HG02642 (cell line): ENCODE results near the gene FBLN1.
"Not testable (repeated sequence)": the region's sequence is repeated elsewhere in the genome, so short reads cannot be mapped to it uniquely, and the experiment has no call there.

ENCODE experiments used
- ATAC-seq: cut with Tn5 transposase; IDR thresholded peaks from one replicate; pipeline ENCODE4 v1.9.1; 2021; ENCODE audit warnings: mild to moderate bottlenecking; ENCODE audit not compliant: unreplicated experiment, poor library complexity

Gene FBLN1

DNA sequence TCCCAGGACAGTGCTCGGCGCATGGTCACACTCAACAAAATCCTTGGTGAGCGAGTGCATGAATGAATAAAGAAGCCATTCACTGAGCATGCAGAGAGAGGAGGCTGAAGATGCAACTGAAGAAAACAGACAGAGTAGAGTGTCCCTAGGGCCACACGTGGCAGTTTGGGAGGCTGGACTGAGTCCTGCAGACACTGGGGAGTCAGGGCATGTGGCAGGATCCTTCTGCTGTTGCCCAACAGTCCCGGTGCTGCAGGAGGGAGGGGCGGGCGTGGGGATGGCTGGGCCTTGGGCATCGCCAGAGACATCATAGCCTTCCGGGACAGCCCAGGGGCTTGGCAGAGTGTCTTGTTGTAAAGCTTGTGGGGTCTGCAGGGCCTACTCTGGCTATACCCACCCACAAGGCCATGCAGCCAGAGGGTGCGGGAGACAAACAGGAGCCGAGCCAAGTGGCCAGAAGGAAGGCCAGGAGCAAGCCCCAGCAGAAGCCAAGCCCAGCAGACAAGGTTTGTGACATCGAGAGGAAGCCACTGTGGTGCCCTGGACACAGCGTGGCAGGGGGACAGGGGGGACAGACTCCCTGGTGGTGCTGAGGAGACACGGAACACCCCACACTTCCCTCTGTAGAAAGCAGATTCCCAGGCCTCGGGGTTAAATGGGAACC is 26.7 kb upstream of the FBLN1 start:
- ATAC-seq, result no peak

DNA sequence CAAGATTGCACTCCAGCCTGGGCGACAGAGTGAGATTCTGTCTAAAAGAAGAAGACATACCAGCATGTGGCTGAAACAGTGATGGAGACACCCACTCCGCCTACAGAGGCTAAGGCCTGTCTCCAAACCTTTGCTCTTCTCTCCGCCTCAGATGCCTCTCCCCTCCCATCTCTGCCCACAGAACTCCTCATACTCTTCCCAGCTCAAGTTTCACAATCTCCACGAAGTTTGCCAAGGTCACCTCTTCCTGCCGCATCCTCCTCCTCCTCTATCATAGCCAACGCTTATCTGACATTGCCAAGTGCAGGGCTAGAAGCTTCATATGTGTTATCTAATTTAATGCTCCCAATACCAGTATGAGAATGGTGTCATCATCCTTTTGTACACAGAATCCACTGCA is 25.9 kb upstream of the FBLN1 start:
- no peak for ATAC-seq

DNA sequence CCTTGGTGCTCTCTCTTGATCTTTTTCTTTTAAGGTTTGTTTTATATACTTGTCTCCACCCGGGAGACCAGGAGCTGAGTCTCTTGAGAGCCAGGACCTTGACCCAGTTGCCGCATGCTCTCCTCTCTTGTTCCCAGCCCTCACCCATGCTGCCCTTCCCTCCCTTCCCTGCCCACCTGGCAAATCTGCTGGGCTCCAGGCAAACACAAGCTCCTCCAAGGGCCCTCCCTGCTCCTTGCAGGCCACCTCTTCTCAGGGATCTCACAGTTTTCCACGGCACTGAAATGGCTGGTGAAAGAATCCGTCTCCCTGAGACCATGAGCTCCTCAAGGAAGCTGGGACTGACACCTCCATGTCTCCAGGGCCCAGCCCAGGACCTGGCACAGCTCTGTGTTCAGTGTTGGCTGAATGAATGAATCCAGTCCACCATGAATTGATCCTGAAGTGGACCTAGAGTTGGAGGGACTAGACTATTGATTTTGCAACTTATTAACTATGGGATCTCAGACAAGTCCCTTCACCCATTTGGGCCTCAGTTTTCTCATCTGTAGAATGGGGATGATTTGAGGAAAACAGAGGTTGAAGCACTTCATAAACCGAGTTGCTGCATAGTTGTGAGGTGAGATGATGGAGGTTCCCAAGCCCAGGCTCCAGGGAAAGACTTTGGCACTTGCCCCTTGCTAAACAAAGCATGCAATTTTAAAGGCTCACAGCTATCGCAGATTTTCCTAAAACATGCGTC is 25.1 kb upstream of the FBLN1 start:
- no peak for ATAC-seq

DNA sequence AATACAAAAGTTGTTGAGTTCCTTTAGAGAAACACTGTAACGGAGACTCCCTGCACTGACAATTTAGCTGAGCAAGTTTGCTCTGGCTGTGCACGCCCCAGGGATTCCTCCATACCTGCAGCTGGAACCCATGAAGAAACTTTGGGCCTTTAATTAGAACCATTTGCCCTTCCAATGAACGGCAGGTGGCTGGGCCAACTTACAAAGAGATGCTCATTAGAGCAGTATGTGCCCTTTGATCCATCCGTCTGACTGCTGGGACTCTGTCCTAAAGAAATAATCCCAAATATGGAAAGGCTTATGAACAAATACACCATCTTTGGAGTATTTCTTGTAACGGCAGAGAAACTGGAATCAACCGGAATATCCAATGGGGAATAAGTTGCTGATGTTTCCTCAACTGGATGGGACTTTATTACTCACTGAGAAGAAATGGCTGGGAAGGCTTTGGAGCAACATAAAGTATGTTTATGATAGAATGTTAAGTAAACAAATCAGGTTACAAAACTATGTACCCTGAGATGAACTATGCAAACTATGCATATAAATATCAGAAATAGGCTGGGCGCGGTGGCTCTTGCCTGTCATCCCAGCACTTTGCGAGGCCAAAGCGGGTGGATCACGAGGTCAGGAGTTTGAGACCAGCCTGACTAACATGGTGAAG is 24.4 kb upstream of the FBLN1 start:
- ATAC-seq, result no peak

- ATAC-seq, result no peak
These were observed 22.0 kb upstream of the FBLN1 start for GRCh38 chr22:45480717-45481116.

GRCh38 chr22:45481661-45482060 is 21.0 kb upstream of the FBLN1 start:
- no peak for ATAC-seq

- ATAC-seq, result no peak
These were observed 20.5 kb upstream of the FBLN1 start for GRCh38 chr22:45482169-45482568.

- ATAC-seq, result no peak
These were observed 19.4 kb upstream of the FBLN1 start for GRCh38 chr22:45483319-45483718.

DNA sequence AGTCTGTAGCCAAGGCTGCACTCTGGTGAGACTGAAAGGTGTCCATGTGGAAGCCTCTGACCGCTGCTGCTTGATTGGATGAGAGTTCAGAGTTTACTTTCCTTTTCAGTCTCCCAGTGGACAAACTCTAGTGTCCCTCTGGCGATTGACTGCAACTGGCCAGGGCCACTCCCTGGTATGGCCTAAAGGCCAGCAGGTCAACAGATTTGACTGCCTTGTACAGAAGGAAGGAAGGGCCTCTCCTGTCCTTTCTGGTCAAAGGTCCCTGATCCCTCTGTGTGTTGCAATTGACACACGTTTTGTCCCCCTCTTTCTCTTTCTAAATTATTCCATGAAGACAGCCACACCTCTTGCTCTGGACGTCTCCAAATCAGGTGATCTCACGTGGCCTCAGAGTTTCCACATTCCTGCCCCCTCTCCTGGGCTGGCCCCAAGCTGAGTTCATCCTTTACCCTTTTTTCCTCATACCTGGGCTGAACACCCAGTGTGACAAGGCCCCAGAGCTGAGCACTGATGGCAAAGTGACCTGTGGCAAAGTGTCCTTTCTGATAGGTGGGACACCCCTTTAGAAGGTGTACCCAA is 18.7 kb upstream of the FBLN1 start:
- no peak for ATAC-seq

DNA sequence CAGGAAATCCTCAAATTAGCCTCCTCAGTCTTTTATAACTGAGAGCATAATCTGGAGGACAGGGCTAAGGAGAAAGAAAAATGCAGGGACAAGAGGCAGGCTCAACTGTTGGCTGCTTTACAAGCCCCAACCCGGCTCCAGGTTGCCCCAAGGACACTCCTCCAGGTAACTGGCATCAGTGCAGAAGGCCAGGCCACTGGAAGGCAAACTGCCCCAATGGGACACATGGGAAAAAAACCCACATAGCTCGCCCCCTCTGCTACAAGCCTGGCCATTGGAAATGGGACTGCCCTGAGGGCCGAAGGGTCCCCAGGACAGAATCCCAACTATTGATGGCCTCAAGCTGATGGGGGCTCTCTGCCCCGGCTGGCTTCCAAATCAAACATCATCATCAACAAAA is 17.9 kb upstream of the FBLN1 start:
- no peak for ATAC-seq

DNA sequence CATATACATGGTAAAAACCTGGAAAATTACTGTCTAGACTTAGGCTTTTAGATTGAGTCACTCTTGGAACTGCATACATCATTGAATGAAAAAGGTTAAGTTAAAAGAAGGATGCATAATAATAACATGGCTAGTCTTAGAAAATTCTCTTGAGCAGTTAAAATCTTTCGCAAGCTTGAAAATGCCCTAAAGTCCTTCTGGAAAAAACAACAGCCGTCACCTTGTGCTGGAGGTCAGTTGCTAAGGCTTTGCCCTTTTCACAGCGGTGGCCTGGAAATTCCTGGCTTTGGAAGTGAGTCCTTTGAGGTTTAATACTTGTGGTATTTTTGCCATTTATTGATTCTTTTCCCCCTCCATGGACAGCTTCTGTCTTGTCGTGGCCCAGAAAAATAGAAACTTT is 17.4 kb upstream of the FBLN1 start:
- no peak for ATAC-seq

- ATAC-seq, result no peak
These were observed 13.8 kb upstream of the FBLN1 start for GRCh38 chr22:45488764-45489370.

DNA sequence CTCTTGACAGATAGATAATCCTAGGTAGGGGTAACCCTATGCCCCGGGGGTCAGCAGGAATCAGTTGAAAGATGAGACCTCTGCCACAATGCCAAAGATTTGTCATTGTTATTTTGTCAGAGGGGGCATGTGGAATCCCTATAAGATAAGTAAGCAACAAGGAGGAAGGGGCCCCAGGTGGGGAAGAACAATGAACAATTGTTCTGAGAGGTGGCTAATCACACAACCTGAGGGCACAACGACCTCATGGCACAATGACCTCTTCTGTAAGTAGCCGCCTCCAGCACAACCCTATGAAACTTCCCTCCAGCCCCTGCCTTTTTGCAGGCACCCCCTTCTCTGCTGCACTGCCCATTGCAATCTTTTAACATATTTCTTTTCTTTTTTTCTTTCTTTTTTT is 11.8 kb upstream of the FBLN1 start:
- ATAC-seq, result no peak

DNA sequence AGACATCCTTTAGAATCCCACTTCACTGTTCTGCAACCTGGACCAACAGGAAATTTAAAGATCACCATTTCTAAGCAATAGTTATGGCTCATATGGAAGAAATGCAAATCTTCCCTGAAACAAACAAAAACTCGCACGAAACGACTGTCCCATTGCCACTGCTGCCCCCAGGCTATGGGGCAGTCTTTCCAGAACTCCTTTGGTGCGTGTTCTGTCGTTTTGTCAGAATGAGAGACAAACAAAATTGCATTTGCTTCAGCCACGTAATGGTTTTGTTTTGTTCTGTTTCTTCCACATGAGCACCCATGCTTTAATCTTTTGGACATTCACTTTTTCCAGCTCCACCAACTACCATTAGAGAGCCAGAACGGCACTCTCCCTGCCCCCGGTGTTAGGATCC is 10.8 kb upstream of the FBLN1 start:
- ATAC-seq, result no peak

GRCh38 chr22:45493286-45493771 is 9.4 kb upstream of the FBLN1 start:
- no peak for ATAC-seq

GRCh38 chr22:45494306-45494705 is 8.4 kb upstream of the FBLN1 start:
- not testable (repeated sequence) for ATAC-seq

DNA sequence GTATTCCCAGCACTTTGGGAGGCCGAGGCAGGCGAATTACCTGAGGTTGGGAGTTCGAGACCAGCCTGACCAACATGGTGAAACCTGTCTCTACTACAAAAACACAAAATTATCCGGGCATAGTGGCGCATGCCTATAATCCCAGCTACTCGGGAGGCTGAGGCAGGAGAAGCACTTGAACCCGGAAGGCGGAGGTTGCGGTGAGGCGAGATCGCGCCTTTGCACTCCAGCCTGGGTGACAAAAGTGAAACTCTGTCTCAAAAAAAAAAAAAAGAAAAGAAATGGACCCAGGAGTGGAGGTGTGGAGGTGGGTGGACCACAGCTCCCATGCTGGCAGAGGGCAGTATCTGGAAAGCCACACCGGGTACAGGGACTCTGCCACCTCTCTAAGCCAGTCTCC is 7.1 kb upstream of the FBLN1 start:
- not testable (repeated sequence) for ATAC-seq

DNA sequence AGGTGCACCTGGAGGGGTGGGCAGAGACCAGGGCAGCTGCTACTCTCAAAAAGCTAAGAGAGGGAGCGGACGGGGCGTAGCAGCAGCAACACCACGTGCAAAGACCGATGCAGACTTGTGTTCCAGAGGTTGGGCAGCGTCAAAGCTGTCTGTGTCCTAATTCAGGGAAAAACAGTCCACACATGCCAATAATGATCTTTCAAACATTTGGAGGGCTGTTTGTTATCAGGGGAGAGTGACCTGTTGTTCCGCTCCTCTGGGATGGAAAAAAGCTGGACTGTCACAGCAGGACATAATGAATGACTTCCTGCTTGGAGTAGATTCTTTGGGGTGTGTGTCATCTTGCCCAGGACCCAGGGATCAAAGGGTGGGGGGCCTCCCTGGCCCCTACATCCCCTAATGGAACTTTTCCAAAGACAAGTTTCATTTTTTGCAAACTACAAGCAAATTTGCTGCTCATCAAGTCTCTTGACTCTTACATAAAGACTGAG is 6.2 kb upstream of the FBLN1 start:
- no peak for ATAC-seq

- ATAC-seq, result no peak
These were observed 5.1 kb upstream of the FBLN1 start for GRCh38 chr22:45497351-45498145.

DNA sequence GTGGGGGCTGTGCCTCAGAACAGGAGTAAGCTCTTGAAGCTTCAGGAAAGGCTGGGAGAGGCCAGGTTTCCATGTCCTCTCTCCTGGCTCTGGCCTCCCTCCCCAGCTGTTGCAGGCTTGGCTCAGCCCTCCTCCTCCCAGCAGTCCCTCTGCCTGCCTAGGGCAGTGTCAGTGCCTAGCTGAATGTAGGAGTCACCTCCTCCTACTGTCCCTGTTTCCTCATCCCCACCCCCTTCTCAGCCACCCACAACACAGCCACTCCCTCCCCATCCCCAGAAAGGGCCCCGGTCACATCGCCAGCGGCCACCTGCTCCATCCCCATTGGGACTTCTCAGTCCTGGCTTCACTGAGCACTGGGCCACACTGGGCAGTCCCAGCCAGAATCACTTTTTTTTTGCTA is 2.9 kb upstream of the FBLN1 start:
- no peak for ATAC-seq
